Testis (tissue), 2 donors: ENCODE results near the gene NKD1.

Experiments
- CTCF ChIP-seq, 3 experiments: fragments of 450-650 bp in 2 of 3; fragments of 200-600 bp in 1 of 3; sonication (generic) in 1 of 3; IDR thresholded peaks; one replicate each; pipeline ENCODE4 v1.5.1; 2016 to 2019; ENCODE audit warnings: antibody characterized with exemption in 3 of 3, mild to moderate bottlenecking in 2 of 3, moderate library complexity in 1 of 3
- POLR2A ChIP-seq: fragments of 450-650 bp; IDR thresholded peaks from one replicate; pipeline ENCODE4 v1.6.1; 2017; ENCODE audit warnings: antibody characterized with exemption, mild to moderate bottlenecking, moderate library complexity

GRCh38 chr16:50635505-50636392 lies 87.6 kb downstream of the NKD1 start:
- TF ChIP-seq POLR2A (no peak), CTCF (IDR thresholded peaks at IDR 0.05) (no peak)
